SJSA1 (cell line): ENCODE results near the gene CYP17A1. TPM values are rescaled to one million over a fixed set of nuclear protein-coding genes. Genes with fewer than 3 reads are reported as not detected.
"Not testable (repeated sequence)": the region's sequence is repeated elsewhere in the genome, so short reads cannot be mapped to it uniquely, and the experiment has no call there.

Experiments used
- DNase-seq, 2 experiments: peaks; one replicate each; pipeline ENCODE4 v3.0.0-alpha.2; 2015 to 2020; ENCODE audit warnings: low spot score in 2 of 2, low read depth in 1 of 2
- H3K27ac ChIP-seq: fragments of 250-450 bp; sonication (Bioruptor Pico); 2 replicates; pipeline ENCODE4 v1.5.1; 2020; ENCODE audit warnings: mild to moderate bottlenecking, moderate library complexity
- H3K27me3 ChIP-seq: fragments of 250-450 bp; sonication (Bioruptor Pico); replicated peaks from 2 replicates; pipeline ENCODE4 v1.5.1; 2020; ENCODE audit warnings: mild to moderate bottlenecking, moderate library complexity
- H3K36me3 ChIP-seq: fragments of 250-450 bp; sonication (Bioruptor Pico); 2 replicates; pipeline ENCODE4 v1.5.1; 2020; ENCODE audit warnings: mild to moderate bottlenecking
- H3K4me1 ChIP-seq: fragments of 250-450 bp; sonication (Bioruptor Pico); replicated peaks from 2 replicates; pipeline ENCODE4 v1.6.1; 2021; ENCODE audit warnings: mild to moderate bottlenecking
- H3K4me3 ChIP-seq: fragments of 250-450 bp; sonication (Bioruptor Pico); 2 replicates; pipeline ENCODE4 v1.5.1; 2020; ENCODE audit warnings: mild to moderate bottlenecking
- H3K9me3 ChIP-seq: fragments of 250-450 bp; sonication (Bioruptor Pico); replicated peaks from 2 replicates; pipeline ENCODE4 v1.5.1; 2020; ENCODE audit warnings: mild to moderate bottlenecking
- total RNA-seq: library from RNA; depleted of rRNA; stranded (reverse); fragments of >200 nt; shearing (Covaris generic); gene quantifications from 2 replicates; pipeline ENCODE4 v1.2.3, GENCODE V29; 2014

The CYP17A1 gene
- total RNA-seq, 1 experiment from 2014 or later: not detected

- Histone ChIP-seq H3K4me3 (no peak overlapping the region), H3K27ac (no peak overlapping the region), H3K9me3 (no peaks in the 10 kb centered on the region), H3K4me1 (no peaks in the 10 kb centered on the region), H3K36me3 (no peaks in the 10 kb centered on the region), H3K27me3 (no peaks in the 10 kb centered on the region)
- DNase-seq: no peak
Measured at GRCh38 chr10:102827597-102827975, 9.6 kb downstream of the CYP17A1 start.

GRCh38 chr10:102826148-102826796 is 10.9 kb downstream of the CYP17A1 start:
- Histone ChIP-seq H3K36me3 (no peaks in the 10 kb centered on the region), H3K9me3 (no peaks in the 10 kb centered on the region), H3K4me1 (no peaks in the 10 kb centered on the region), H3K4me3 (no peak overlapping the region), H3K27me3 (no peaks in the 10 kb centered on the region), H3K27ac (no peak overlapping the region)
- DNase-seq: no peak

GRCh38 chr10:102824664-102825063 is 12.5 kb downstream of the CYP17A1 start:
- no peaks in the 10 kb centered on the region for H3K27me3 ChIP-seq
- no peaks in the 10 kb centered on the region for H3K4me1 ChIP-seq
- H3K36me3 ChIP-seq: no peaks in the 10 kb centered on the region
- H3K4me3 ChIP-seq: no peak overlapping the region
- no peak for DNase-seq
- H3K9me3 ChIP-seq: no peaks in the 10 kb centered on the region
- H3K27ac ChIP-seq: no peak overlapping the region

- DNase-seq: no peak
- Histone ChIP-seq H3K9me3 (no peaks in the 10 kb centered on the region), H3K36me3 (no peaks in the 10 kb centered on the region), H3K27me3 (no peaks in the 10 kb centered on the region), H3K27ac (no peak overlapping the region), H3K4me1 (no peaks in the 10 kb centered on the region), H3K4me3 (no peak overlapping the region)
Measured at GRCh38 chr10:102822222-102822621, 15.0 kb downstream of the CYP17A1 start.

GRCh38 chr10:102820008-102820407 is 17.2 kb downstream of the CYP17A1 start:
- peaks cover 19% of the 10 kb centered on the region for H3K4me1 ChIP-seq
- not testable (repeated sequence) for H3K36me3 ChIP-seq, H3K27ac ChIP-seq, H3K9me3 ChIP-seq, H3K4me3 ChIP-seq, H3K27me3 ChIP-seq, DNase-seq

GRCh38 chr10:102819054-102819453 is 18.2 kb downstream of the CYP17A1 start:
- H3K27ac ChIP-seq: no peak overlapping the region
- H3K36me3 ChIP-seq: peaks cover 6% of the 10 kb centered on the region; the same call in 1 of the 2 replicates
- H3K4me3 ChIP-seq: no peak overlapping the region
- DNase-seq: no peak
- H3K27me3 ChIP-seq: no peaks in the 10 kb centered on the region
- no peaks in the 10 kb centered on the region for H3K9me3 ChIP-seq
- peaks cover 28% of the 10 kb centered on the region for H3K4me1 ChIP-seq

- Histone ChIP-seq H3K4me1 (peaks cover 39% of the 10 kb centered on the region), H3K27ac (no peak overlapping the region), H3K27me3 (no peaks in the 10 kb centered on the region), H3K36me3 (peaks cover 24% of the 10 kb centered on the region), H3K4me3 (no peak overlapping the region), H3K9me3 (no peaks in the 10 kb centered on the region)
- DNase-seq: no peak
Measured at GRCh38 chr10:102817175-102817574, 20.0 kb downstream of the CYP17A1 start.

GRCh38 chr10:102815790-102816549 is 21.2 kb downstream of the CYP17A1 start:
- peaks cover 36% of the 10 kb centered on the region for H3K36me3 ChIP-seq
- H3K4me3 ChIP-seq: no peak overlapping the region
- peaks cover 39% of the 10 kb centered on the region for H3K4me1 ChIP-seq
- H3K27me3 ChIP-seq: no peaks in the 10 kb centered on the region
- DNase-seq: peak; percentile 69 to 81
- no peaks in the 10 kb centered on the region for H3K9me3 ChIP-seq
- H3K27ac ChIP-seq: peak overlapping the region; percentile 90

- peak overlapping the region; percentile 90 for H3K27ac ChIP-seq
- H3K4me1 ChIP-seq: peaks cover 39% of the 10 kb centered on the region
- no peak overlapping the region for H3K4me3 ChIP-seq
- H3K27me3 ChIP-seq: no peaks in the 10 kb centered on the region
- peak; percentile 53 to 82 for DNase-seq
- H3K36me3 ChIP-seq: peaks cover 38% of the 10 kb centered on the region
- no peaks in the 10 kb centered on the region for H3K9me3 ChIP-seq
Measured at GRCh38 chr10:102814873-102815661, 22.1 kb downstream of the CYP17A1 start.

- peaks cover 39% of the 10 kb centered on the region for H3K4me1 ChIP-seq
- H3K36me3 ChIP-seq: peaks cover 38% of the 10 kb centered on the region
- no peak overlapping the region for H3K4me3 ChIP-seq
- peak; percentile 60 to 72 for DNase-seq
- no peaks in the 10 kb centered on the region for H3K27me3 ChIP-seq
- no peaks in the 10 kb centered on the region for H3K9me3 ChIP-seq
- peak overlapping the region; percentile 90 for H3K27ac ChIP-seq
Measured at GRCh38 chr10:102814453-102814871, 22.8 kb downstream of the CYP17A1 start.

- no peak for DNase-seq
- Histone ChIP-seq H3K4me1 (peaks cover 39% of the 10 kb centered on the region), H3K36me3 (peaks cover 38% of the 10 kb centered on the region), H3K27me3 (no peaks in the 10 kb centered on the region), H3K4me3 (no peak overlapping the region), H3K27ac (peak overlapping the region; percentile 90), H3K9me3 (no peaks in the 10 kb centered on the region)
Measured at GRCh38 chr10:102813734-102814452, 23.3 kb downstream of the CYP17A1 start.

GRCh38 chr10:102813017-102813541 is 24.1 kb downstream of the CYP17A1 start:
- no peak overlapping the region for H3K27ac ChIP-seq
- no peak overlapping the region for H3K4me3 ChIP-seq
- peaks cover 38% of the 10 kb centered on the region for H3K36me3 ChIP-seq
- H3K27me3 ChIP-seq: no peaks in the 10 kb centered on the region
- peaks cover 39% of the 10 kb centered on the region for H3K4me1 ChIP-seq
- DNase-seq: no peak
- H3K9me3 ChIP-seq: no peaks in the 10 kb centered on the region

GRCh38 chr10:102812231-102812876 is 24.9 kb downstream of the CYP17A1 start:
- no peak for DNase-seq
- Histone ChIP-seq H3K4me3 (no peak overlapping the region), H3K4me1 (peaks cover 39% of the 10 kb centered on the region), H3K9me3 (no peaks in the 10 kb centered on the region), H3K36me3 (peaks cover 38% of the 10 kb centered on the region), H3K27me3 (no peaks in the 10 kb centered on the region), H3K27ac (no peak overlapping the region)
